ENCODE data around the gene PSMD7. TPM values are rescaled to one million over a fixed set of nuclear protein-coding genes. Genes with fewer than 3 reads are reported as not detected.

PSMD7 gene
- 78.1 and 124 TPM in 2 replicates for total RNA-seq

GRCh38 chr16:74296432-74297144 is at the start of gene PSMD7:
PSMD7 (plus strand) TSS chr16:74296814; CDS start chr16:74296915, 101 bp downstream.

Other genes with a start within 250 kb of the PSMD7 start
- gene NPIPB15, start 79.5 kb downstream of the PSMD7 start, total RNA-seq = under 0.01 and 1.6 TPM in 2 replicates
- not detected in 2 replicates for gene CLEC18B, start 124.7 kb downstream of the PSMD7 start, total RNA-seq

Data from myometrial cell (primary cell).